HG03354 (cell line): ENCODE data around the gene FIG4.
"Not testable (repeated sequence)": the region's sequence is repeated elsewhere in the genome, so short reads cannot be mapped to it uniquely, and the experiment has no call there.

Experiments
- ATAC-seq: cut with Tn5 transposase; IDR thresholded peaks from one replicate; pipeline ENCODE4 v1.9.1; 2021; ENCODE audit warnings: mild to moderate bottlenecking; ENCODE audit not compliant: unreplicated experiment, poor library complexity, severe bottlenecking

FIG4 gene

GRCh38 chr6:109701221-109701620, 10.1 kb downstream of the FIG4 start:
- no peak for ATAC-seq

GRCh38 chr6:109701774-109702173, 10.7 kb downstream of the FIG4 start:
- ATAC-seq, result no peak

DNA sequence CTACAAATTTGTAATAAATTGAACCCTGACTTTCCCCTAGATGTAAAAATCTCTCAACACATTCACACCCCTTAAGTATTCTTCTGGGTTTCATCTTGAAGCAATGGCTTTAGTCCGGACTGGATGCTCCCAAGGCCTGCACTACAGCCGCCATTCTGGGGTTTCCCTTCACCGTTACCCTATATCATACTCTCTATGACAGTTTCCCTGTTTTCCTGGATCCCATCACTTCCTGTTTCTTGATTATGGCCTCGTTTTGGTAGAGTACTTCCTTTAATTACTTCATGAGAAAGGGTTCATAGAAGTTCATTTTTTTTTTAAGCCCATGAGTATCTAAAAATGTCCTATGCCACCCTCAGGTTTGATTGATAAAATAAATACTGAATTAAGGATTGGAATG, 11.7 kb downstream of the FIG4 start:
- no peak for ATAC-seq

GRCh38 chr6:109705258-109705657, 14.2 kb downstream of the FIG4 start:
- ATAC-seq, result peak; percentile 96

DNA sequence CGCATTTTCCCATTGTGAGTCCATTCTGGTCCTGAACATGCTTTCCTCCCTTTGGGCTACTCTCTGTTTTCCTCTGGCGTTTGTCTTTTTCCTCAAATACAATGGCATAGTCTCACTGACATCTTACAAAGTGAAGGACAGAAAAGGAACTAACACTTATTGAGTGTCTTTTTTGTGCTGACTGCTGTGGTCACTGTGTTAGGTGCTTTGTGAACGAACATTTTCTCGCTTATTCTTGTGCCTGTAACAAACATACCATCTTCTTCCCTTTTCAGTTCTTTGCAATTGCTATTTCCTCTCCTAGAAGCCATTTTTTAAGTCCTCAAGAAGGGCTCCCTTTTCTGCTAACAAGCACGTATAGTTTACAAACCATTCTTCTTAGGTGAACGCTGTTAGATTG, 15.4 kb downstream of the FIG4 start:
- ATAC-seq, result no peak

GRCh38 chr6:109708099-109708498, 17.0 kb downstream of the FIG4 start:
- not testable (repeated sequence) for ATAC-seq

- ATAC-seq, result no peak
These were observed 22.0 kb downstream of the FIG4 start for GRCh38 chr6:109713097-109713496.

DNA sequence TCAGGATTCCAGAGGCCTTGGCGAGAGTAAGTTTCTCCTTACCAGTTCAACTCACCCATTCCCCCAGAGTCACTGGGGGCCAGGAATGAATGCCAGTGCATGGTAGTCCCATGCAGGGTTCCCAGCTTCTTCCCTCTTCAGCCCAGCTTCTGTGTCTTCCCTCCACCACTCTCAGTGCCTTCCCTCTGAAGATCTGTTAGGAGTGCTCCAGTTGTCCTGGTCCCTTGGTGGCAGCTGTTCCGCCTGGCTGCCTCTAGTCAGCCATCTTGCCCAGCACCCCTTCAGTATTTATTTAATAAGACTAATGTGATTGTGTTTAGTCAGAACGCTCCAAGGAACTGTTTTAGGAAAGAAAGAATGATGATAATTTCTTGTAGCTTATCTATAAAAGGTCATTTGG, 23.1 kb downstream of the FIG4 start:
- no peak for ATAC-seq

DNA sequence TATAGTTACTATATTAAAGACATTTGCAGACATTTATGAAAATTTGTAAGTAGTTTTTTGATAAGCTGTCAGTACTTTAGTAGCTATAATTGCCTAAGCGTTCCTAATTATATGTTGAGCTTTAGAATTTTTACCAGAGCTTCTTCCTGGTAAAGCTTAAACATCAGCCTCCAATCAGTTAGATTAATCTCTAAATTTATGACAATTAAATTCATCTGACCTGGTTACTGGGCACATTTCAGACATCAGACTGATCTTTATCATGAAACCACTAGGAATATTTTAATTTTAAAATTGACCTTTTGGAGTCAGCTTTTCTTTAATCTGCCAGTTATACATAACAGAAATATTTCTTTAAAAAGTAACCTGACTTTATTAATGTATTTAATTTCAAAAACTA, 23.5 kb downstream of the FIG4 start:
- ATAC-seq, result no peak

DNA sequence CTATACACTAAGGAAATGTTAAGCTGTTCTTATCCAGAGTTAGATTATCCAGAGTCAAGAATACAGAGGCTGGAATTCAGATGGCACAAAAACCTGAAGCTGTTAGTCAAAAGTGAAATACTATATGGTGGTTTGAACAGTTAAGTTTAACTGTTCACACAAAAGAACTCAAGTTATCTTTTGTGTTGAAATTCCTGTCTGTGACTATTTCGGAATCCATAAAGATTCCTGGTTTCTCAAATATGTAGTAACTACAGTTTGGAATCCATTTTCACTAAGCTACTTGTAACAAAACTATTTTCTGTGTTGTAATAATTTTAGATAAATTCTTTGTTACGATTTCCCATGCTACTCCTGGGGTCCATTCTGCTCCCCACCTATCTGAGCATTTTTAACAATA, 24.5 kb downstream of the FIG4 start:
- no peak for ATAC-seq

DNA sequence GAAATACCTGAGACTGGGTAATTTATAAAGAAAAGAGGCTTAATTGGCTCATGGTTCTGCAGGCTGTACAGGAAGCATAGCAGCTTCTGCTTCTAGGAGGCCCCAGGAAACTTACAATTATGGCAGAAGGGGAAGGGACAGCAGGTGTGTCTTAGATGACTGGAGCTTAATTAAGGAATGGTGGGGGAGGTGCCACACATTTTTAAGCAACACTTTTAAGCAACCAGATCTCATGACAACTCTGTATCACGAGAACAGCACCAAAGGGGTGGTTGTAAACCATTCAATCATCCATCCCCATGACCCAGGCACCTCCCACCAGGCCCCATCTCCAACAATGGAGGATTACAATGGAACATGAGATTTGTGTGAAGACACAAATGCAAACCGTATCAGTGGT, 26.9 kb downstream of the FIG4 start:
- no peak for ATAC-seq

GRCh38 chr6:109718991-109719390, 27.9 kb downstream of the FIG4 start:
- no peak for ATAC-seq

DNA sequence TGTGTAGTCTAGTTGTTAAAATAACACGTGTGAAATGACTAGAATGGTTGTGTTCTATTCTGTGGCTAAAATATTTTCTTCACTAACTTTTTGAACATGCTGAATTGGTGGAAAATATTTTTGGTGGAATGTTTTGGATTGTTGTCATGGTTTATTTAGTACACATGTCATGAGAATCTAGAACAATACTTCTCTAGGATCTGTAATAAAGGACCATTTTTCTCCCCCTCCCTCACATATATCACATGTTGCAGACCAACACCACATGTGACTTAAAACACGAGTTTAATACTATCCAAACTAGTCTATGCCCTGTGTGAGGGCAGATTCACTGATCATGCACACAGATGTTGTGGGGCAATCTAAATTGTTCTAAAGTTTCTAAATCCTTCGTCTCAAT, 29.2 kb downstream of the FIG4 start:
- ATAC-seq, result no peak

GRCh38 chr6:109722011-109722410, 30.9 kb downstream of the FIG4 start:
- no peak for ATAC-seq

DNA sequence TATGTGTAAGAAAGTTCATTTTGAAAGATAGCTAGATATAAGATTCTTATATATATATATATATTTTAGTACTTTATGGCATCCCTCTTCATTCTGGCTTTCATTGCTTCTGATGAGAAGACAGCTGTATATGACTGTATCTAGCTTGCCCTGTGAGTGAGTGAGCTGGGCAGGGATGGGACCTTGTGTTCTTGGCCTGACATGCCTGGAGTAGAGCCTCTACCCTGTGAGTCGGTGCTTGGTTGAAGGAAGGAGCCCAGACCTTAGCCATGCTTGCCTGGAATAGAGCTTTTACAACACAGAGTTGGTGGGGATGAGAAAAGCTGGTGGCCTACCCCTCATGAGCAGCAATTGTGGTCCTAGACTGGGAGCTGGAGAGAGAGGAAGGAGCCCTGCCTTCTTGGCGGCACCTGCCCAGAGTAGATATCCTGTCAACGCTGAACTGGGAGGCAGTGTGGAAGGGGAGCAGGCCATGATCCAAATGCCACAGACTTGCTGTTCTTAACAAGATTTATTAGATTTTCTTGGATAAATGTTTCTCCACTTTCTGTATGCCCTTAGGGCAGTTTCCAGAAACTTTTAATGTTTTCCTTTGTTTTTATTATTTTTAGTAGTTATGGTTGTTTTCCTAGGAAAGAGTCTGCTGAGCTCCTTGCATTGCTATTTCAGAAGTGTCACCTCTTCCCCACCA, 31.6 kb downstream of the FIG4 start:
- no peak for ATAC-seq

DNA sequence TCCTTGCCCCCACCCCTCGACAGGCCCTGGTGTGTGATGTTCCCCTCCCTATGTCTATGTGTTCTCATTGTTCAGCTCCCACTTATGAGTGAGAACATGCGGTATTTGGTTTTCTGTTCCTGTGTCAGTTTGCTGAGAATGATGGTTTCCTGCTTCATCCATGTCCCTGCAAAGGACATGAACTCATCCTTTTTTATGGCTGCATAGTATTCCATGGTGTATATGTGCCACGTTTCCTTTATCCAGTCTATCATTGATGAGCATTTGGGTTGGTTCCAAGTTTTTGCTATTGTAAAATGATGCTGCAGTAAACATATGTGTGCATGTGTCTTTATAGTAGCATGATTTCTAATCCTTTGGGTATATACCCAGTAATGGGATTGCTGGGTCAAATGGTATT, 34.2 kb downstream of the FIG4 start:
- not testable (repeated sequence) for ATAC-seq

GRCh38 chr6:109736273-109737025, 45.4 kb downstream of the FIG4 start:
- no peak for ATAC-seq

- no peak for ATAC-seq
These were observed 47.2 kb downstream of the FIG4 start for GRCh38 chr6:109738255-109738654.

DNA sequence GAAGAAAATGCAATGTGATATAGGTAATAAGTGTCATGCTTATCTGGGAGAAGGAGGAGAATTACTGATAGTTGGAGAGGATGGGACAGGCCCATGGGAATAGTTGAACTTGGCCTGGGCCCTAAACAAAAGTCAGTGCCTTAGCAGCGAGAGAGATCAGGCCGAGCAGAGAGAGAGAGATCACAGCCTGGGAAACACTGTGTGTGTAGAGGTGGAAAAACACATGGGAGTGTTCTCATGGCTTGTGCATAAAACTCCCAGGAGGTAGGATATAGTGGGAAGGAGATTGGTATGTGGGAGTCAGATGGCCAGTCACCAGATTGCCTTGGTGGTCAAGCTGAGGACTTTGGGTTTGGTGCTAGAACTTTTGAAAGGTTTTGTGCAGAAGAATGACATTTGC, 47.6 kb downstream of the FIG4 start:
- ATAC-seq, result no peak

GRCh38 chr6:109739686-109740085, 48.6 kb downstream of the FIG4 start:
- ATAC-seq, result no peak

GRCh38 chr6:109740787-109741186, 49.7 kb downstream of the FIG4 start:
- ATAC-seq, result no peak
